ENCODE measurements around the gene KRTAP9-2.
"Not testable (repeated sequence)": the region's sequence is repeated elsewhere in the genome, so short reads cannot be mapped to it uniquely, and the experiment has no call there.

KRTAP9-2 gene

DNA sequence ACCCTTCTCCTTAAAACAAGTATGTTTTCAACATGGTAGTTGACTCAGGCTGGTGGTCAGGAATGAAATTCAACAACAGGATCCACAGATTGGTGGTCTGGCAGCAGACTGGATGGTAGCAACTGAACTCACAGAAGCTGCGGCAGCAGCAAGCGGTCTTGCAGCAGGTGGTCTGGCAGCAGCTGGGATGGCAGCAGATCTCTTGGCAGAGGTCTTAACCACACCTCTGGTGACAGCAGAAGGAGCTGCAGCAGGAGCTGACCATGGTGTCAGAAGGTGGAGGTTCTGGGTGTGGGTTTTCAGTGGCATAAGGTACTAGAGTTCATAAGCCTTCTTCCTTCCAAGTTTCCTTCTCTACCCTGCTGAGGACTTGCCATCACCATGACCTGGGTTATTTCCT, 39.6 kb upstream of the KRTAP9-2 start:
- FAIRE-seq, result no peak
- no peak for DNase-seq (ENCODE audit: insufficient read length, low spot score)
- TF ChIP-seq, protein P1, sequence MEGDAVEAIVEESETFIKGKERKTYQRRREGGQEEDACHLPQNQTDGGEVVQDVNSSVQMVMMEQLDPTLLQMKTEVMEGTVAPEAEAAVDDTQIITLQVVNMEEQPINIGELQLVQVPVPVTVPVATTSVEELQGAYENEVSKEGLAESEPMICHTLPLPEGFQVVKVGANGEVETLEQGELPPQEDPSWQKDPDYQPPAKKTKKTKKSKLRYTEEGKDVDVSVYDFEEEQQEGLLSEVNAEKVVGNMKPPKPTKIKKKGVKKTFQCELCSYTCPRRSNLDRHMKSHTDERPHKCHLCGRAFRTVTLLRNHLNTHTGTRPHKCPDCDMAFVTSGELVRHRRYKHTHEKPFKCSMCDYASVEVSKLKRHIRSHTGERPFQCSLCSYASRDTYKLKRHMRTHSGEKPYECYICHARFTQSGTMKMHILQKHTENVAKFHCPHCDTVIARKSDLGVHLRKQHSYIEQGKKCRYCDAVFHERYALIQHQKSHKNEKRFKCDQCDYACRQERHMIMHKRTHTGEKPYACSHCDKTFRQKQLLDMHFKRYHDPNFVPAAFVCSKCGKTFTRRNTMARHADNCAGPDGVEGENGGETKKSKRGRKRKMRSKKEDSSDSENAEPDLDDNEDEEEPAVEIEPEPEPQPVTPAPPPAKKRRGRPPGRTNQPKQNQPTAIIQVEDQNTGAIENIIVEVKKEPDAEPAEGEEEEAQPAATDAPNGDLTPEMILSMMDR (IDR thresholded peaks at IDR 0.05; ENCODE audit: insufficient read depth, missing control alignments), result no peak

DNA sequence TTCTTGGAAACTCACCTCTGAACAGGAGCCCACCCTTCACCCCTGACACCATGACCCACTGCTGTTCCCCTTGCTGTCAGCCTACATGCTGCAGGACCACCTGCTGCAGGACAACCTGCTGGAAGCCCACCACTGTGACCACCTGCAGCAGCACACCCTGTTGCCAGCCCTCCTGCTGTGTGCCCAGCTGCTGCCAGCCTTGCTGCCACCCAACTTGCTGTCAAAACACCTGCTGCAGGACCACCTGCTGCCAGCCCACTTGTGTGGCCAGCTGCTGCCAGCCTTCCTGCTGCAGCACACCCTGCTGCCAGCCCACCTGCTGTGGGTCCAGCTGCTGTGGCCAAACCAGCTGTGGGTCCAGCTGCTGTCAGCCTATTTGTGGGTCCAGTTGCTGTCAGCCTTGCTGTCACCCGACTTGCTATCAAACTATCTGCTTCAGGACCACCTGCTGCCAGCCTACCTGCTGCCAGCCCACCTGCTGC, 36.6 kb upstream of the KRTAP9-2 start, which contains the start of gene KRTAP9-1:
KRTAP9-1 (plus strand) TSS at position 51 of the 482 bp plus-strand sequence; CDS start at position 51, 0 bp downstream.
- FAIRE-seq; DNase-seq (ENCODE audit: insufficient read length, low spot score): not testable (repeated sequence)

GRCh38 chr17:41190328-41190727, 36.1 kb upstream of the KRTAP9-2 start:
- TF ChIP-seq, protein P1 (IDR thresholded peaks at IDR 0.05; ENCODE audit: insufficient read depth, missing control alignments), result no peak
- no peak for FAIRE-seq
- DNase-seq (ENCODE audit: insufficient read length, low spot score), result no peak

- no peak for DNase-seq (ENCODE audit: insufficient read length, low spot score)
- TF ChIP-seq, protein P1 (IDR thresholded peaks at IDR 0.05; ENCODE audit: insufficient read depth, missing control alignments), result no peak
- FAIRE-seq, result no peak
Observed at GRCh38 chr17:41196068-41196467, 30.4 kb upstream of the KRTAP9-2 start.

- TF ChIP-seq, protein P1 (IDR thresholded peaks at IDR 0.05; ENCODE audit: insufficient read depth, missing control alignments), result no peak
- DNase-seq (ENCODE audit: insufficient read length, low spot score), result no peak
- no peak for FAIRE-seq
Observed at GRCh38 chr17:41199421-41200078, 26.9 kb upstream of the KRTAP9-2 start.

GRCh38 chr17:41211845-41212466, 14.5 kb upstream of the KRTAP9-2 start:
- TF ChIP-seq, protein P1 (IDR thresholded peaks at IDR 0.05; ENCODE audit: insufficient read depth, missing control alignments), result no peak
- no peak for DNase-seq (ENCODE audit: insufficient read length, low spot score)
- no peak for FAIRE-seq

- TF ChIP-seq, protein P1 (IDR thresholded peaks at IDR 0.05; ENCODE audit: insufficient read depth, missing control alignments), result no peak
- no peak for DNase-seq (ENCODE audit: insufficient read length, low spot score)
- no peak for FAIRE-seq
Observed at GRCh38 chr17:41212524-41213169, 13.8 kb upstream of the KRTAP9-2 start.

Measured in D721Med (cell line).